Measurements from ENCODE around the gene ESRRB.

Gene ESRRB

GRCh38 chr14:76380991-76381390 is 5.1 kb downstream of the ESRRB start:
- Histone ChIP-seq H3K4me3 (ENCODE audit: low read depth in 1 of 5, low read length in 5 of 5) (no peak overlapping the region), H3K9me3 (ENCODE audit: control insufficient read depth in 5 of 5, low read length in 5 of 5) (no peaks in the 10 kb centered on the region), H3K27me3 (ENCODE audit: control insufficient read depth in 5 of 5, insufficient read depth in 4 of 5, low read length in 5 of 5) (peaks cover 31 to 68% (median 49%) of the 10 kb centered on the region in 5 donors), H3K36me3 (ENCODE audit: control insufficient read depth in 5 of 5, insufficient read depth in 5 of 5, low read length in 5 of 5) (no peaks in the 10 kb centered on the region), H3K9ac (ENCODE audit: low read length in 5 of 5) (no peak overlapping the region), H3K4me1 (ENCODE audit: control insufficient read depth in 5 of 5, insufficient read depth in 5 of 5, low read length in 5 of 5) (peaks cover 0 to 16% (median 12%) of the 10 kb centered on the region in 5 donors), H3K27ac (ENCODE audit: low read depth, low read length) (no peak overlapping the region)

- Histone ChIP-seq H3K4me1 (ENCODE audit: control insufficient read depth in 5 of 5, insufficient read depth in 5 of 5, low read length in 5 of 5) (peaks cover 0 to 7% (median 3%) of the 10 kb centered on the region in 5 donors), H3K36me3 (ENCODE audit: control insufficient read depth in 5 of 5, insufficient read depth in 5 of 5, low read length in 5 of 5) (no peaks in the 10 kb centered on the region), H3K4me3 (ENCODE audit: low read depth in 1 of 5, low read length in 5 of 5) (no peak overlapping the region), H3K9me3 (ENCODE audit: control insufficient read depth in 5 of 5, low read length in 5 of 5) (no peaks in the 10 kb centered on the region), H3K27me3 (ENCODE audit: control insufficient read depth in 5 of 5, insufficient read depth in 4 of 5, low read length in 5 of 5) (peaks cover 28 to 64% (median 43%) of the 10 kb centered on the region in 5 donors), H3K27ac (ENCODE audit: low read depth, low read length) (no peak overlapping the region), H3K9ac (ENCODE audit: low read length in 5 of 5) (no peak overlapping the region)
These were observed 6.0 kb downstream of the ESRRB start for GRCh38 chr14:76381817-76382494.

- peaks cover 23 to 64% (median 42%) of the 10 kb centered on the region in 5 donors for H3K27me3 ChIP-seq (ENCODE audit: control insufficient read depth in 5 of 5, insufficient read depth in 4 of 5, low read length in 5 of 5)
- H3K4me1 ChIP-seq (ENCODE audit: control insufficient read depth in 5 of 5, insufficient read depth in 5 of 5, low read length in 5 of 5) = peaks cover 0 to 6% (median 0%) of the 10 kb centered on the region in 5 donors
- no peaks in the 10 kb centered on the region for H3K36me3 ChIP-seq (ENCODE audit: control insufficient read depth in 5 of 5, insufficient read depth in 5 of 5, low read length in 5 of 5)
- H3K9me3 ChIP-seq (ENCODE audit: control insufficient read depth in 5 of 5, low read length in 5 of 5) = no peaks in the 10 kb centered on the region
- no peak overlapping the region for H3K9ac ChIP-seq (ENCODE audit: low read length in 5 of 5)
- H3K27ac ChIP-seq (ENCODE audit: low read depth, low read length) = no peak overlapping the region
- no peak overlapping the region for H3K4me3 ChIP-seq (ENCODE audit: low read depth in 1 of 5, low read length in 5 of 5)
These were observed 6.5 kb downstream of the ESRRB start for GRCh38 chr14:76382495-76382832.

- H3K4me1 ChIP-seq (ENCODE audit: control insufficient read depth in 5 of 5, insufficient read depth in 5 of 5, low read length in 5 of 5) = peaks cover 0 to 3% (median 0%) of the 10 kb centered on the region in 5 donors
- no peaks in the 10 kb centered on the region for H3K36me3 ChIP-seq (ENCODE audit: control insufficient read depth in 5 of 5, insufficient read depth in 5 of 5, low read length in 5 of 5)
- no peak overlapping the region for H3K27ac ChIP-seq (ENCODE audit: low read depth, low read length)
- H3K27me3 ChIP-seq (ENCODE audit: control insufficient read depth in 5 of 5, insufficient read depth in 4 of 5, low read length in 5 of 5) = peaks cover 11 to 41% (median 27%) of the 10 kb centered on the region in 5 donors
- no peak overlapping the region for H3K4me3 ChIP-seq (ENCODE audit: low read depth in 1 of 5, low read length in 5 of 5)
- H3K9ac ChIP-seq (ENCODE audit: low read length in 5 of 5) = no peak overlapping the region
- H3K9me3 ChIP-seq (ENCODE audit: control insufficient read depth in 5 of 5, low read length in 5 of 5) = no peaks in the 10 kb centered on the region
These were observed 9.5 kb downstream of the ESRRB start for GRCh38 chr14:76385435-76385834.

- no peak overlapping the region for H3K9ac ChIP-seq (ENCODE audit: low read length in 5 of 5)
- peaks cover 3 to 26% (median 13%) of the 10 kb centered on the region in 5 donors for H3K27me3 ChIP-seq (ENCODE audit: control insufficient read depth in 5 of 5, insufficient read depth in 4 of 5, low read length in 5 of 5)
- H3K4me3 ChIP-seq (ENCODE audit: low read depth in 1 of 5, low read length in 5 of 5) = no peak overlapping the region
- no peak overlapping the region for H3K27ac ChIP-seq (ENCODE audit: low read depth, low read length)
- no peaks in the 10 kb centered on the region for H3K36me3 ChIP-seq (ENCODE audit: control insufficient read depth in 5 of 5, insufficient read depth in 5 of 5, low read length in 5 of 5)
- H3K9me3 ChIP-seq (ENCODE audit: control insufficient read depth in 5 of 5, low read length in 5 of 5) = no peaks in the 10 kb centered on the region
- peaks cover 0 to 3% (median 0%) of the 10 kb centered on the region in 5 donors for H3K4me1 ChIP-seq (ENCODE audit: control insufficient read depth in 5 of 5, insufficient read depth in 5 of 5, low read length in 5 of 5)
These were observed 11.2 kb downstream of the ESRRB start for GRCh38 chr14:76386944-76387782.

GRCh38 chr14:76389841-76390240 is 13.9 kb downstream of the ESRRB start:
- H3K9me3 ChIP-seq (ENCODE audit: control insufficient read depth in 5 of 5, low read length in 5 of 5) = no peaks in the 10 kb centered on the region
- no peak overlapping the region for H3K9ac ChIP-seq (ENCODE audit: low read length in 5 of 5)
- peaks cover 0 to 3% (median 0%) of the 10 kb centered on the region in 5 donors for H3K4me1 ChIP-seq (ENCODE audit: control insufficient read depth in 5 of 5, insufficient read depth in 5 of 5, low read length in 5 of 5)
- H3K36me3 ChIP-seq (ENCODE audit: control insufficient read depth in 5 of 5, insufficient read depth in 5 of 5, low read length in 5 of 5) = no peaks in the 10 kb centered on the region
- no peak overlapping the region for H3K4me3 ChIP-seq (ENCODE audit: low read depth in 1 of 5, low read length in 5 of 5)
- no peak overlapping the region for H3K27ac ChIP-seq (ENCODE audit: low read depth, low read length)
- H3K27me3 ChIP-seq (ENCODE audit: control insufficient read depth in 5 of 5, insufficient read depth in 4 of 5, low read length in 5 of 5) = peaks cover 0 to 13% (median 7%) of the 10 kb centered on the region in 5 donors

- no peaks in the 10 kb centered on the region for H3K9me3 ChIP-seq (ENCODE audit: control insufficient read depth in 5 of 5, low read length in 5 of 5)
- H3K36me3 ChIP-seq (ENCODE audit: control insufficient read depth in 5 of 5, insufficient read depth in 5 of 5, low read length in 5 of 5) = no peaks in the 10 kb centered on the region
- H3K9ac ChIP-seq (ENCODE audit: low read length in 5 of 5) = no peak overlapping the region
- no peak overlapping the region for H3K27ac ChIP-seq (ENCODE audit: low read depth, low read length)
- H3K4me1 ChIP-seq (ENCODE audit: control insufficient read depth in 5 of 5, insufficient read depth in 5 of 5, low read length in 5 of 5) = peaks cover 0 to 3% (median 0%) of the 10 kb centered on the region in 5 donors
- H3K4me3 ChIP-seq (ENCODE audit: low read depth in 1 of 5, low read length in 5 of 5) = no peak overlapping the region
- peaks cover 0 to 11% (median 7%) of the 10 kb centered on the region in 5 donors for H3K27me3 ChIP-seq (ENCODE audit: control insufficient read depth in 5 of 5, insufficient read depth in 4 of 5, low read length in 5 of 5)
These were observed 14.7 kb downstream of the ESRRB start for GRCh38 chr14:76390621-76391020.

- peaks cover 3 to 11% (median 5%) of the 10 kb centered on the region in 5 donors for H3K27me3 ChIP-seq (ENCODE audit: control insufficient read depth in 5 of 5, insufficient read depth in 4 of 5, low read length in 5 of 5)
- no peak overlapping the region for H3K9ac ChIP-seq (ENCODE audit: low read length in 5 of 5)
- H3K4me3 ChIP-seq (ENCODE audit: low read depth in 1 of 5, low read length in 5 of 5) = no peak overlapping the region
- no peak overlapping the region for H3K27ac ChIP-seq (ENCODE audit: low read depth, low read length)
- H3K36me3 ChIP-seq (ENCODE audit: control insufficient read depth in 5 of 5, insufficient read depth in 5 of 5, low read length in 5 of 5) = no peaks in the 10 kb centered on the region
- H3K4me1 ChIP-seq (ENCODE audit: control insufficient read depth in 5 of 5, insufficient read depth in 5 of 5, low read length in 5 of 5) = peaks cover 0 to under 1% (median 0%) of the 10 kb centered on the region in 5 donors
- no peaks in the 10 kb centered on the region for H3K9me3 ChIP-seq (ENCODE audit: control insufficient read depth in 5 of 5, low read length in 5 of 5)
These were observed 16.2 kb downstream of the ESRRB start for GRCh38 chr14:76391981-76392690.

- Histone ChIP-seq H3K9me3 (ENCODE audit: control insufficient read depth in 5 of 5, low read length in 5 of 5) (no peaks in the 10 kb centered on the region), H3K27me3 (ENCODE audit: control insufficient read depth in 5 of 5, insufficient read depth in 4 of 5, low read length in 5 of 5) (peaks cover 5 to 18% (median 11%) of the 10 kb centered on the region in 5 donors), H3K36me3 (ENCODE audit: control insufficient read depth in 5 of 5, insufficient read depth in 5 of 5, low read length in 5 of 5) (no peaks in the 10 kb centered on the region), H3K9ac (ENCODE audit: low read length in 5 of 5) (no peak overlapping the region), H3K27ac (ENCODE audit: low read depth, low read length) (no peak overlapping the region), H3K4me1 (ENCODE audit: control insufficient read depth in 5 of 5, insufficient read depth in 5 of 5, low read length in 5 of 5) (no peaks in the 10 kb centered on the region), H3K4me3 (ENCODE audit: low read depth in 1 of 5, low read length in 5 of 5) (no peak overlapping the region)
These were observed 18.6 kb downstream of the ESRRB start for GRCh38 chr14:76394569-76394968.
